Measurements from ENCODE around the gene NOL4L.
"Not testable (repeated sequence)": the region's sequence is repeated elsewhere in the genome, so short reads cannot be mapped to it uniquely, and the experiment has no call there.

The NOL4L gene

DNA sequence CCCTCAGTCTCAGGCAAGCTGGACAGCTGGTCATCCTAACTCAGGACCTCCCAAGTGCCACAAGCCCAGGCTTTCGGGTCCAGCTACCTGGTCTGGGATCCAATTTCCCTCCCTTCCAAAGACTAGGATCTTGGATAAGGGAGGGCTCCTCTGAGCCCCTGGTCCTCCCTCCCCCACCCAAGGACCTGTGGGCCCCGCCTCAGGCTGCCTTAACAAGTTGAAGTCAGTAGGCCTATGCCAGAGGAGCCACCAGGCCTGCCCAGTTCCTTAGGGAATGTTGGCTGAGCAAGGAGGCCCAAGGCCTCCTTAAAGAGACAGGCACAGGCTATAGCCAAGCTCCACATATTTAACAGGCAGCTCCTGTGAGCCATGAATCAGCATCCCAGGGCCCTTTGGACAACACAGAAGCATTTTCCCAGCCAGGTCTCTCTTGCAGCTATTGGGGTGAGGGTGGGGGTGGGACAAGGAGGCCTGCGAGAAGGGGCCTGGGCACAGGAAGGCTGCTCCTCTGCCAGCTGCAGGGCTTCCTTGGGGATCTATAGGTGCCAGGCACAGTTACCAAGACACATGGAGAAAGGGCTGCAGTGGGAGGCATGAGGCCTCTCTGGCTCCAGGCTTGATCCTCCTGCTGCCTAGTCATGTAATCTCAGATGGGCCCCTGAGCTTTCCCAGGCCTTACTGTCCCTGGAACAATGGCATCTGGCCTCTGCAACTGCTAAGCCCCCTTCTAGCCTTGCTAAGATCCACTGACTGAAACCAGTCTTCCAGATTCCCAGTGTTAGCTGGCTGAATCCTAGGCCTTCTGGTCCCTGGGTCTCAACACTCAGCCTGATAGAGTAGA lies 27.4 kb upstream of the NOL4L start:
- DNase-seq, result no peak

GRCh38 chr20:32611868-32612267 lies 26.7 kb upstream of the NOL4L start:
- no peak for DNase-seq

DNA sequence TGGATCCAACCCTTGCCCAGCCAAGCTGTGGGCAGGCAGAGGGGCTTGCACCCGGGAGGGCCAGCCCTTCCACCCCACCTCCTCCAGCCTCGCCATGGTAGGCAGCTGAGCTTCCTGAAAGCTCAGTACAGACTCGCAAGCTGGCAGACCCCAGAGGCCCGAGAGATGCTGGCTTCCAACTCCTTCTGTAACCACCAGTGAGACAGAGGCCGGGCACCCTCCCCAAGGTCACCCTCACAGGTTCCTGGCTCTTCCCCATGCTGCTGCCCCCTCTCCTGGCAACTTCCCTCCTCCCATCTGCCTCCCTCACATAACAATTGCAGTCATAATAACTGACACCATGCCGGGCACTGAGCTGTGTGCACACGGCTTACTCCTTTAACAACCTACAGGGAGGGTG lies 26.2 kb upstream of the NOL4L start:
- no peak for DNase-seq

DNA sequence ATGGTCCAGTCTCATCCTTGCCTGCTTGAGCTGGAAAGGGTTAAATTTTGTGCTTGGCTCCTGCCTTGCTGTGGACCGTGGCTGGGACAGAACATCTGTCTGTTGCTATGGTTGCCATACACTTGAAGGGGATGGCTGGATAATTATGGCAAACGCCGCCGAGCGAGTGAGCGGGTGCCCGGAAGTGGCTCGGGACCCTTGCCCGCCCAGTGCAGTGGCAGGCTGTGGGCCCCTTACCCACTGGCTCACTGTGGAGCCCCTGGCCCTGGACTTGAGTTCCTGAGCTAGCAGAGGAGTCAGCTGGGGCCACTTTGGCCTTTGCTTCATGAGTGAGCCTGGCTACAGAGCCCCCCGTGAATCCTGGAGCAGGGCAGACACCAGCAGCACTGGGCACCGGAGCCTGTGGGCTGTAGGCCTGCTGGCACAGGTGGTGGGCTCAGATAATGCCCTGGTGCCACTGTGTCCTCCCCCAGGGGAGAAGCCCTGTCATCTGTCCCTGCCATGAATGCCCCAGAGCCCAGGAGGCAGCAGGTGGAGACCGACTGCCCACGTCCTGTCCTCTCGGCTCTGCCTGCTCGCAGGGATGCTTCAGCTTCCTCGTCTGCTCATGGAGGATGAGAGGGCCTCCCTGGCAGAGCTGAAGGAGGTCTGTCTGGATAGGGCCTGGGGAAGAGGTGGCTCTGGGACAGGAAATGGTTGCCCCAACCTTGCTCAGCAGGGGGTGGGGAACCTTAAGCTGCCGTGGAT lies 25.5 kb upstream of the NOL4L start:
- no peak for DNase-seq

- no peak for DNase-seq
These were observed 24.9 kb upstream of the NOL4L start for GRCh38 chr20:32609993-32610392.

- no peak for DNase-seq
These were observed 24.1 kb upstream of the NOL4L start for GRCh38 chr20:32609111-32609773.

DNA sequence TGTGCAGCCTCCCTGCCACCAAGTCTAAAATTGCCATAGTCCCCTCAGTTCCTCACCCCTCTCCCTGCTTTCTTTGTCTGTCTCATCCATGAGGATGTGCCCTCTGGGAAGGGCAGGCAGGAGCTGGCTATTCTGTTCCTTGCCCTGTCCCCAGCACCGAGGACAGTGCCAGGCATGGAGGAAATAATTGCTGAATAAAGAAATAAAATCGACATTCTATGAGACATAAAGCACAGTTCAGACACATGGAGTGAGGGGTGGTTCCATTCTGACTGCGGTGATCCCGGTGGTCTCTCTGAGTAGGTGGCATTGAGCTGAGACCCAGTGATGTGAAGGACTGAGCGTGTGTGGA lies 23.5 kb upstream of the NOL4L start:
- no peak for DNase-seq

DNA sequence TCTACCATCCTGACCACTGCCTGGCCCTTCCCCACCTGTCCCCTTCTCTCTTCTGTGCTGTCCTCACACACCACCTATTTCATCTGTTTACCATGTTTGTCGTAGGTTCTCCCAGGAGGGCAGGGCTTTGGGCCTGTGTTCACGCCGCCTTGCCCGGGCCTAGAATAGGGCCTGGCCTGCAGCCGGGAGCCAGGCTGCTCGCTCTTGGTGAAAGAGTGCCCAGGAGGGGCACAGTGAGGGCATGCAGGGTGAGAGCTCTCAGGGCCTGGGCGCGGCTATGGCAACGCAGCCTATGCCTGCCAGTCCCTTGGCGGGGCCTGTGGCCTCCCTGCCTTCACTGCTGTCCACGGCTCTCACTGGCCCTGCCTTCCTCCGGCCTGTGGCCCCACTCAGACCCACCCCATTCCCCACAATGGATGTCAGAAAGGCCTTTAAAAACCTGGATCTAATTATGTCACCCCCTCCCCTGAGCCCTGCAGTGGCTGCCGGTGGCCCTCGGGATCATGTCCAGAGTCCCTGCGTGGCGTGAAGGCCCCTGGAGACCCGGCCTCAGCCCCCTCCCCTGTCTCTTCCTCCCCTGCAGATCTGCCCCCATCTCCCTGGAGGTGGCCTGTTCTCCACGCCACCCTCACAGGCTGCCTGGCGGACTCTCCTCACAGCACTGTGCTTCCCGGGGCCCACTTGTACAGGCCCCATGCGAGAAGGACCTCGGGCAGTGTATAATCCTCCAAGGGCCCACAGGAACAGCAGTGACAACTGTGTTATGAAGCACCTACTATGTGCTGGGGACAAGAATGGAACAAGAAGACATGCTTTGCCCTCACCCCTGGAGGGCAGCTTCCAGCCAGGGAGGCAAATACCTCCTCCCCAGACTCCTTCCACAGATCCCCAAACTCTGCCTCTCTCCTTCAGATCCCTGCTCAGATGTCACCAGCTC lies 22.9 kb upstream of the NOL4L start:
- DNase-seq, result no peak

DNA sequence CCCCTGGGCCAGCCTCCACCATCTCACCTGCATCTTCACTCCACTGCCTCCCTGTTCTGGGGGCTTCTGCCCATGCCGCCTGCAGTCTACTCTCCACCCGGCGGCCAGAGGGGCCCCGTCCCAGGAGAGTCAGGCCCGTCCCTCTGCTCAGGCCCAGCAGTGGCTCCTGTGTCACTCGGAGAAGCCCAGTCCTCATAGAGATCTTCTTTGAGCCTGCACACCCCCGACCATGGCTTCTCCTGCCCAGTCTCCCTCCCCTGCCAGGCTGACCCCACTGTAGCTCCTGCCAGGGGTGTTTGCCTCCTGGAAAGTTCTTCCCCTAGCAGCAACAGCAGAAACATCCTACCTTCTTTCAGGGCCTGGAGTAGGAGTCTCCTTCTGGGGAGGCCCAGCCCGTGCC lies 22.2 kb upstream of the NOL4L start:
- no peak for DNase-seq

GRCh38 chr20:32606790-32607189 lies 21.7 kb upstream of the NOL4L start:
- DNase-seq, result no peak

GRCh38 chr20:32606107-32606506 lies 21.0 kb upstream of the NOL4L start:
- no peak for DNase-seq

- peak; percentile 46 for DNase-seq
These were observed 20.1 kb upstream of the NOL4L start for GRCh38 chr20:32605167-32605656.

DNA sequence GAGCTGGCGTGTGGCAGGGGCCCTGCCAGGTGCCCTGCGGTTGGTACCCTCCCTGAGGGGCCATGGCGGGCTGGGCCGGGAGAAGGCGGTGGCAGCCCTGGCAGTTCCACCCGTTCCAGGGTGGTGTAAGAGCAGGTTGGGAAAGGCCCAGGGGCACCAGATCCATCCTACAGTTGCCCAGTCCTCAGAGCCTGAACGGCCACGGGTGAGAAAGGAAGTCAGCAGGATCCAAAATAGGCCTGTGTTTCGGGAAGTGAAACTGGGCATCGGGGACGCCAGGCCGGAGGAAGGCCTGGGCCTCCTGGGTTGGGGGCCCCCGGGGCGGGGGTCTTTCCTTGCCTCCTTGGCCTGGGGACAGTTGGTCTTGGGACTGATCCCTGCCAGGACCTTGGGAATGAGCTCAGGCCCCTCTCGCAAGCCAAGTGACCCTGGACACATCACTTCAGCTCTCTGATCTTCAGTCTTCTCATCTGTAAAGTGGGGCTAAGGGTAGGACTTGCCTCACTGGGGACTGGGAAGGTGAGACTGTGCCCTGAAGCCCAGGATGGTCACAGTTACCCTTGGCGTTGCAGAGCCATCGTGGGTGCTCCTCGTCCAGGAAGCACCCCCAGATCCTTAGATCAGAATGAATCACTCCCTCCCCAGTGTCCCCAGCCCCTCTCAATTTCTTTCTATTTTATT lies 18.1 kb upstream of the NOL4L start:
- DNase-seq, result peak; percentile 38

DNA sequence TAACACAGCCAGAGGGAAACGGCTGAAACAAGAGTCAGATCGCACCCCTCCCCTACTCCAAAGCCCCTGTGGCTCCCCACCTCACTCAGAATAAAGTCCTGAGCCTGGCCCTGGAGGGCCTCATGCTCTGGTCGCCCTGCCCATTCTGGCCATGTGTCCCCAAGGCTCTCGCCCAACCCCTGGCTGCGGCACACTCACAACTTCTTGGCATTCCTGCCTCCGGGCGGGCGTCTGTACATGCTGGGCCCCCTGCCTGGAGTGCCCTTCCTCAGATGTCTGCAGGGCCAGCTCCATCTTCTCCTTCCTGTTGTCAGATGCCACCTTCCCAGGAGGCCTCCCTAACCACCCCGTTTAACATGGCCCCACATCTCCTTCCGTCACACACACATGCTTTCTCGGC lies 17.1 kb upstream of the NOL4L start:
- DNase-seq, result no peak

- no peak for DNase-seq
These were observed 15.6 kb upstream of the NOL4L start for GRCh38 chr20:32600681-32601237.

GRCh38 chr20:32599783-32600340 lies 14.7 kb upstream of the NOL4L start:
- DNase-seq, result no peak

- no peak for DNase-seq
These were observed 13.5 kb upstream of the NOL4L start for GRCh38 chr20:32598606-32599005.

- DNase-seq, result no peak
These were observed 12.6 kb upstream of the NOL4L start for GRCh38 chr20:32597714-32598113.

GRCh38 chr20:32596681-32597252 lies 11.6 kb upstream of the NOL4L start:
- DNase-seq, result no peak

GRCh38 chr20:32595143-32595542 lies 10.0 kb upstream of the NOL4L start:
- no peak for DNase-seq

DNA sequence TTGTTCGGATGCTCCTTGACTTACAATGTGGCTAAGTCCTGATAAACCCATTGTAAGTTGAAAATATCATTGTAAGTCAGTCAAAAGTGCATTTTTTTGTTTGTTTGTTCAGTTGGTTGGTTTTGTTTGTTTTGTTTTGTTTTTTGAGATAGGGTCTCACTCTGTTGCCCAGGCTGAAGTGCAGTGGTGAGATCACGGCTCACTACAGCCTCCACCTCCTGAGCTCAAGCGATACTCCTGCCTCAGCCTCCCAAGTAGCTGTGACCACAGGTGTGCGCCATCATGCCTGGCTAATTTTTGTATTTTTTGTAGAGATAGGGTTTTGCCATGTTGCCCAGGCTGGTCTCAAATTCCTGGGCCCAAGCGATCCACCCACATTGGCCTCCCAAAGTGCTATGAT lies 9.5 kb upstream of the NOL4L start:
- not testable (repeated sequence) for DNase-seq

All from CD4-positive, alpha-beta T cell treated with Interleukin-15 for 1 hour (primary cell).